Activated B cell treated with CpG ODN at 0.5 μM for 24 hours (primary cell): ENCODE measurements around the gene INPP4A. TPM values are rescaled to one million over a fixed set of nuclear protein-coding genes. Genes with fewer than 3 reads are reported as not detected.

Source experiments
- ATAC-seq: fragments of 200-7000 bp; cut with Tn5 transposase; one replicate; pipeline ENCODE4 v1.10.0; 2021; ENCODE audit warnings: low read depth, mild to moderate bottlenecking, moderate library complexity
- CTCF ChIA-PET: fragments of 350-600 bp; sonication (Branson Sonifier 250); formaldehyde crosslinking; loops from one replicate; lab custom pipeline; 2021; ENCODE audit warnings: antibody characterized with exemption; lab: Charles Lee
- POLR2A ChIA-PET: fragments of 350-600 bp; sonication (Branson Sonifier 250); formaldehyde crosslinking; loops from one replicate; lab custom pipeline; 2021; ENCODE audit warnings: antibody characterized with exemption; lab: Charles Lee
- DNase-seq: peaks from one replicate; pipeline ENCODE4 v3.0.0; 2022
- H3K27ac Mint-ChIP-seq: one replicate; pipeline ENCODE4 v1.8.0; 2020; ENCODE audit warnings: mixed read lengths
- H3K27me3 Mint-ChIP-seq: one replicate; pipeline ENCODE4 v1.8.0; 2021; ENCODE audit warnings: mixed read lengths
- H3K36me3 Mint-ChIP-seq: one replicate; pipeline ENCODE4 v1.8.0; 2021; ENCODE audit warnings: low read depth, mixed read lengths
- H3K4me1 Mint-ChIP-seq: one replicate; pipeline ENCODE4 v1.8.0; 2021; ENCODE audit warnings: mixed read lengths
- H3K4me3 Mint-ChIP-seq: one replicate; pipeline ENCODE4 v1.8.0; 2020; ENCODE audit warnings: mild to moderate bottlenecking, mixed read lengths
- H3K9me3 Mint-ChIP-seq: one replicate; pipeline ENCODE4 v1.8.0; 2020; ENCODE audit warnings: mixed read lengths
- intact Hi-C: fragments of 100-400 bp; cut with micrococcal nuclease; formaldehyde crosslinking; loops from one replicate; pipeline ENCODE4 v1.15.1; 2024
- total RNA-seq: library from RNA; stranded (reverse); gene quantifications from 2 replicates; pipeline ENCODE4 v1.2.3, GENCODE V29; 2022
- TF ChIP-seq, protein P1 (sequence below): fragments of 200-600 bp; IDR thresholded peaks from one replicate; pipeline ENCODE4 v1.8.0; 2022; ENCODE audit warnings: antibody characterized with exemption, mild to moderate bottlenecking

INPP4A gene
- total RNA-seq, 1 donor from 2014 or later = 26.6 TPM

DNA sequence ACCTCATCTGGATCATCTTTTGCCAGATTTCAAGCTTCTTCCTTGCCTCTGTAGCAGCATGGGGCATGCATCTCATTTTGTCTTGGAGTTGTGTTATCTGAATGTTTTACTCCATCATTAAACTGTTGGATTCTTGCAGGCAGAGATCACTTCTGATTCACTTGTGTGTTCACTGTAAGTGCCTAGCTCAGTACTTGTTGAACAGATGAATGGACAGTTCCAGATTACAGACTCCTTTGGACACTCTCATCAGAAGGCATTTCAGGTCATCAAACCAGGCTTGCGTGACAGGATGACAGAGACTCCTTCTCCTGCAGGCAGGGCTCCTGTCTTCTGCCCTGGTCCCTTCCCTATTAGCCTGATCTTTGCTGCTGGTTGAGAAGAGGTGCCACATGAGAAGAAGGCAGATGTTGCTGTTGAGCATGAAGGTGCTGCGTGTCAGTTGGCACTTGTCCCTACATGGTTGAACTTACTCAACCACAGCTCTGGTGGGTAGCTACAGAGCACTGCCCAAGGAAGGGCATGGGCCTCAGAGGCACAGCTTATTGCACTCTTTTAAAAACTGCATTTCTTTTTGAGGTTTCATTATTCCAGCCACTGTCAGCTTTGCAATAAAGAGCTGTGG is 58.9 kb downstream of the INPP4A start:
- intact Hi-C loops = no loop called here
- CTCF ChIA-PET = no interaction called here
- no peak overlapping the region for H3K4me3 Mint-ChIP-seq
- POLR2A ChIA-PET = no interaction called here
- ATAC-seq (no peak), DNase-seq (no peak)
- H3K27me3 Mint-ChIP-seq = no peaks in the 10 kb centered on the region
- no peak overlapping the region for H3K27ac Mint-ChIP-seq
- TF ChIP-seq, protein P1, sequence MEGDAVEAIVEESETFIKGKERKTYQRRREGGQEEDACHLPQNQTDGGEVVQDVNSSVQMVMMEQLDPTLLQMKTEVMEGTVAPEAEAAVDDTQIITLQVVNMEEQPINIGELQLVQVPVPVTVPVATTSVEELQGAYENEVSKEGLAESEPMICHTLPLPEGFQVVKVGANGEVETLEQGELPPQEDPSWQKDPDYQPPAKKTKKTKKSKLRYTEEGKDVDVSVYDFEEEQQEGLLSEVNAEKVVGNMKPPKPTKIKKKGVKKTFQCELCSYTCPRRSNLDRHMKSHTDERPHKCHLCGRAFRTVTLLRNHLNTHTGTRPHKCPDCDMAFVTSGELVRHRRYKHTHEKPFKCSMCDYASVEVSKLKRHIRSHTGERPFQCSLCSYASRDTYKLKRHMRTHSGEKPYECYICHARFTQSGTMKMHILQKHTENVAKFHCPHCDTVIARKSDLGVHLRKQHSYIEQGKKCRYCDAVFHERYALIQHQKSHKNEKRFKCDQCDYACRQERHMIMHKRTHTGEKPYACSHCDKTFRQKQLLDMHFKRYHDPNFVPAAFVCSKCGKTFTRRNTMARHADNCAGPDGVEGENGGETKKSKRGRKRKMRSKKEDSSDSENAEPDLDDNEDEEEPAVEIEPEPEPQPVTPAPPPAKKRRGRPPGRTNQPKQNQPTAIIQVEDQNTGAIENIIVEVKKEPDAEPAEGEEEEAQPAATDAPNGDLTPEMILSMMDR = no peak
- peaks cover 31% of the 10 kb centered on the region for H3K4me1 Mint-ChIP-seq
- no peaks in the 10 kb centered on the region for H3K9me3 Mint-ChIP-seq
- H3K36me3 Mint-ChIP-seq = no peaks in the 10 kb centered on the region

DNA sequence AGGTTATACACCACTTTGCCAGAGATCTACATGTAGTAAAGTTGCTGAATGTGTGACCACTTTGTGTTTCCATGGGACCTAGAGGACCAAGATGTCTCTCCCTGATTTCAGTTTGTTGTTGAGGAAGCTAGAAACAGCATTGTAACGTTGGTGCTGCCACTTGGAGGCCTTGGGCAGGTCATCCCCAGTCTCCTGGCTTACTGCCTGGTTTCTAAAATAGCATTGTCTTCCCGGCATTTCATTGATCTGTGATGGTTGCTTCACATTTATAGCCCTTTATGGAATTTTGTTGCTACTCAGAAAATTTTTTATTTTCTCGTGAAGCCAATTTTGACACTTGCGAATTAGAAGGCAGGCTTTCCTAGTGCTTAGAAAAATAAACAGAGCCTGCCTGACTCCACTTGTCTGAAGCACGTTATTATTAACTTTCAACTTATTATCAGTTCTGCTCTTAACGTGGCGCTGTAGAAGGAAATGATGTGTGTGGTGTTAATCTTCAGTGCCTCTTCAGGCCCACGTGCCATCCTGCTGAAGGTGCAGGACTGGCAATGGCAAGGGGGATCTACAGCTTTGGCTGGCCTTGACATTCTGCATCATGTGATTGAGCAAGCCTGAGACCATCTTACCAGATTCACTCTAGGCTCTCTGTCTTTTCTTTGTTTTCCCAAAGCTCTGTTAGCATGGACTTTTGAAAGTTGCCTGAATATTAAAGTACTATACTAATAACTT is 59.9 kb downstream of the INPP4A start:
- Mint-ChIP-seq H3K36me3 (no peaks in the 10 kb centered on the region), H3K4me3 (no peak overlapping the region), H3K27me3 (no peaks in the 10 kb centered on the region), H3K9me3 (no peaks in the 10 kb centered on the region), H3K27ac (no peak overlapping the region), H3K4me1 (peaks cover 31% of the 10 kb centered on the region)
- ChIA-PET CTCF (no interaction called here), POLR2A (no interaction called here)
- TF ChIP-seq, protein P1 = no peak
- DNase-seq (no peak), ATAC-seq (no peak)
- intact Hi-C loops = no loop called here

DNA sequence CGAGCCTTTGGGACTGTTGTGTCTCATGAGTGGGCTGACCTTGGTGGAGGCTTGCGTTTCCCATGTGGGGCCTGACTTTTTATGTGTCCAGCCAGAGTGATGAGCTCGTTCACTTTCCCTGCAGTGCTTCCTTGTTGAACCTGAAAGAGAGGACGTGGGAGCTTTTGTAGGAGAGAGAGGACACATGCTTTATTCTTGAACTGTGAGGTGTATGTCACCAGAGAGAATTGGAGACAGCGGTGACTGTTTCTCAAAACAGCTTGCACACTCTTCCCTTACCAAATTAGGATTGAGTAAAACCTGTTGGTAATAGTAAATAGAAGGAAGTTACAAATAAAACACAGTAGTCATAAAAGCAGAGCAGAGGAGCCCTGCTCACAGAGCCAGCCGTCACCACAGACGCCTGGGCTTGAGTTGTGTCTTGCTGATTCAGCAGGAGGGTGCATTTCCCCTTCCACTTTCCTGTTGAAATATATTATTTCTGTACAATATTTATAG is 60.7 kb downstream of the INPP4A start:
- CTCF ChIA-PET = no interaction called here
- H3K36me3 Mint-ChIP-seq = no peaks in the 10 kb centered on the region
- H3K4me1 Mint-ChIP-seq = peaks cover 31% of the 10 kb centered on the region
- POLR2A ChIA-PET = no interaction called here
- intact Hi-C loops = no loop called here
- ATAC-seq (no peak), DNase-seq (no peak)
- TF ChIP-seq, protein P1 = no peak
- H3K27ac Mint-ChIP-seq = no peak overlapping the region
- no peaks in the 10 kb centered on the region for H3K9me3 Mint-ChIP-seq
- no peak overlapping the region for H3K4me3 Mint-ChIP-seq
- no peaks in the 10 kb centered on the region for H3K27me3 Mint-ChIP-seq

DNA sequence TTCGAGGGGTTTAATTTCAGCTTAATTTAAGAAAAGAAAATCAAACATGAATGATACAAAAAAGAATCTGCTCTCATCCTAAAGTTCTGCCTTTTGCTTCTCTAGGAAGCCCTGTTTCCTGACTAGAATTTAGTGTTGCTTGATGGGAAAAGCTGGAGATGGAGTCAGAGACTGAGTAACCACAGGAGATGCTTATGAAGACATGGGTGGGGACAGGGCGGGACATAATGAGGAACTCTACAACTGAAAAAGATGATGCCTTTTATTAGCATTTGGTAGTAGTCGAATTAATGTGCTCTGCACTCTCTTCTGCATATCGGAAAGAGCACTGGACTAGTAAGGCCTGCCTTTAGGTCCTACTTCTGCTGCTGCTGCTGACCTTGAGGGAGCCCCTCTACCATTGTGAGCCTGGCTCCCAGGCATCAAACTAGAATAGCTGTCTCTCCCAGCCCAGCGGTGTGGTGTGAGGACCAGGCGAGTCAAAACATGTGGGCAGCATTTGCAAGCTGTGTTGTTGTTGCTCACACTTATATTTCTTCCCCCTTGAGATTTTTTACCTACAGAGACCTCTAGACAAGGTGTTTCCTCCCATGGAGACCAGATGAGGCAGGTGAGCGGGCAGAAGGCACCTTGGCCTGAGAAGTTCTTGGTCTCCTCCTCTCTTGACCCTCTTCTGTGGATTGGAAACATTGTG is 61.5 kb downstream of the INPP4A start:
- H3K36me3 Mint-ChIP-seq = no peaks in the 10 kb centered on the region
- POLR2A ChIA-PET = no interaction called here
- ATAC-seq = no peak
- H3K27me3 Mint-ChIP-seq = no peaks in the 10 kb centered on the region
- H3K4me1 Mint-ChIP-seq = peaks cover 31% of the 10 kb centered on the region
- intact Hi-C loops = no loop called here
- no peak for DNase-seq
- TF ChIP-seq, protein P1 = no peak
- H3K4me3 Mint-ChIP-seq = no peak overlapping the region
- H3K27ac Mint-ChIP-seq = no peak overlapping the region
- H3K9me3 Mint-ChIP-seq = no peaks in the 10 kb centered on the region
- CTCF ChIA-PET = no interaction called here

DNA sequence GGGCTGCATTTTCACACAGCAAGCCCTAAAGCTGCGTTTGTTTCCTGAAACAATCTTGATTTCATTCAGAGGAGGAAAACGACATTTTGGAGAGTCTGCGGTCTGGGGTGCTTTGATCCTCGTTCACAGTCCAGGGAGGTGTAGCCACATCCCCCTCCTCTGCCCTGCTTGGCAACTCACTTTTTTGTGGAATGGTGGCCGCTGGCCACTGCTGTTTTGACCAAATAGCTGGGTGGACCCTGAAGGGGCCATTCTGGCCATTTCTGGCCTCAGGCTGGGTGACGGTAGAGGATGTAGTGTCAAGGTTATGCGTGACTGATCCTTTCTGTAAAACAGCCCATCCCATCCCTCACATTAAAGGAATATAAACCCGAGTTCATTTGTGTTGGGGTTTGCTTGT is 62.2 kb downstream of the INPP4A start:
- Mint-ChIP-seq H3K36me3 (no peaks in the 10 kb centered on the region), H3K4me3 (no peak overlapping the region), H3K27me3 (no peaks in the 10 kb centered on the region), H3K4me1 (peaks cover 31% of the 10 kb centered on the region), H3K9me3 (no peaks in the 10 kb centered on the region), H3K27ac (no peak overlapping the region)
- DNase-seq = no peak
- intact Hi-C loops = no loop called here
- CTCF ChIA-PET = no interaction called here
- no peak for ATAC-seq
- TF ChIP-seq, protein P1 = no peak
- POLR2A ChIA-PET = no interaction called here
